HG02943 (cell line): ENCODE measurements around the gene GSTT2.

ENCODE experiments used
- ATAC-seq: cut with Tn5 transposase; IDR thresholded peaks from one replicate; pipeline ENCODE4 v1.9.1; 2021; ENCODE audit warnings: mild to moderate bottlenecking, low read depth, moderate library complexity; ENCODE audit not compliant: unreplicated experiment

The GSTT2 gene

DNA sequence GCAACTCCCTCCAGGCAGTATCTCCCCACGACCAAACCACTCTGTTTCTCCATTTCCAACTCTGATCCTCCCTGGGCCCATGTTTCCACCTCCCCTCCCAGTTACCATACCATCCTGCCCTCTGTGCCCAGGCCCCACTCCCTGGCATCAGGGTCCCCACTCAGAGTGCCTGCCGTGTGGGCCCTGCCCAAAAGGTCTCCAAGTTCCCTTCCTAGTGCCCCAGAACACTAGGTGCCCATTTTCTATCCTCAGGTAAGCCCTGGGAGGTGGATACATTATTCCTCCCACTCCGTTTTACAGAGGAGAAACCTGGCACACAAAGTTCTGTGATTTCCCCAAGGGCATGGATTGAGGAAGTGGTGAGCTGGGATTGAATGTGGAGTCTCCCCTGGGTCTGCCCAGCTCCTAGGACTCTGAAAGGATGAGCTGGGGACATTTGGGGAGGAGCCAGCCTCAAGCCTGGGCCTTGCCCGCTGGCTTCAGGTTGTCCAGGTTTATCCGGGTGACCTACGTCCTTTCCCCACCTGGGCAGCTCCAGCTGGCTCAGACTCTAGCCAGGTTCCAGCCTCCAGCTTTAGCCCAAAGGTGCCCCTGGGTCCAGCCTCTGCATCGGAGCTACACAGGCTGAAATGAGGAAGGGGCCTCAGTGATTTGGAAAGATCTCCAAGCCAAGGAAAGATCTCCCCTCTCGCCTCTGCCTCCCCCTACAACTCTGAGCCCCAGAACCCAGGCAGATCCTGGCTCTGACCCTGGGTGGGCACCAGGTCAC, 27.5 kb downstream of the GSTT2 start:
- no peak for ATAC-seq

DNA sequence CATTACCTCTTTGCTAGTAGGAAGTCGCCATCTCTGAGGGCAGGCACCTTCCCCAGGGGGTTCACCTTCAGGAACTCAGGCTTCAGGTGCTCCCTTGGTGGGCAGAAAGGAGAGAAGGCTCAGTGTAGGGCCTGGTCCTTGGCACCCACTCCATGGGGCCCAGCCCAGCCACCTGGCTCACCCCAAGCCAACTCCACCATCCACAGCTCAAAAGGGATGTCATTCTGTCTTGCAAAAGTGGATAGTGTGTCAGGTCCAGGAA, 28.0 kb downstream of the GSTT2 start:
- ATAC-seq, result no peak

DNA sequence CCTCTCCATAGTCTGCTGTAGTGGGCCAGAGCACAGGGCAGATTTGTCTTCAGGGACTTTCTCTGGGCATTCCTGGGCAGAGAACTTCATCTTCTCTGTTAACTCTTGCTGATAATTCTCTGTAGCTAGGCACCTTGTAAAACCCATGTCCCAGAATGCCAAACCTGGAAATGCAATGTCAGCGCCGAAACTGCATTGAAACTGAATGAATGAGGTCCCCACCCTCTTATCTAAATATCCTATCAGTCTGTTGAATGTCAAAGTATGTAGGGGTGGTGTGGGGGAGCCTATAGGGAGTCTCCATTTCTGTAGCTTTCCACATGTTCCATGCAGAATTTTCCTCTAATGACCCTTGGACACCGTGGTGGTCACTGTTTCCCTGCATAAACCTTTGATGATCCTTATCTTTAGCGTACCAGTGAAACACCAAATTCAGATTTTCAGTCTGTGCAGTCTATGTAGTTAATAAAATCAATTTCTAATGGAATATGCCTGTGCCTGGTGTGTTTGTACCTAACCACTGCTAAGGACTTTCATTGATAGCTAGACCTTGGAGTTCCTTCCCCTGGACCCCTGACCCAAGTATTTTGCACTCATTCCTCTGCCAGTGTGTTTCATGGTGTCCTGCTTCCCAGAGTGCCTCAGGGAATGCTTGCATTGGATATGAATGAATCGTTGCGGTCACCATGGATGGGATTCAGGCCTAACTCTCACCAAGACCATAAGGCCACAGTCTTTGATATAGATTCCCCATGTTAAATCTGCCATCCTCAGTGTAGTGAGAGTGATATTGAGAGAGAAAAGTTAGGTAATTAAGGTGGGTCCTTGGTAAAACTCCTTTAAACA, 28.7 kb downstream of the GSTT2 start:
- no peak for ATAC-seq

DNA sequence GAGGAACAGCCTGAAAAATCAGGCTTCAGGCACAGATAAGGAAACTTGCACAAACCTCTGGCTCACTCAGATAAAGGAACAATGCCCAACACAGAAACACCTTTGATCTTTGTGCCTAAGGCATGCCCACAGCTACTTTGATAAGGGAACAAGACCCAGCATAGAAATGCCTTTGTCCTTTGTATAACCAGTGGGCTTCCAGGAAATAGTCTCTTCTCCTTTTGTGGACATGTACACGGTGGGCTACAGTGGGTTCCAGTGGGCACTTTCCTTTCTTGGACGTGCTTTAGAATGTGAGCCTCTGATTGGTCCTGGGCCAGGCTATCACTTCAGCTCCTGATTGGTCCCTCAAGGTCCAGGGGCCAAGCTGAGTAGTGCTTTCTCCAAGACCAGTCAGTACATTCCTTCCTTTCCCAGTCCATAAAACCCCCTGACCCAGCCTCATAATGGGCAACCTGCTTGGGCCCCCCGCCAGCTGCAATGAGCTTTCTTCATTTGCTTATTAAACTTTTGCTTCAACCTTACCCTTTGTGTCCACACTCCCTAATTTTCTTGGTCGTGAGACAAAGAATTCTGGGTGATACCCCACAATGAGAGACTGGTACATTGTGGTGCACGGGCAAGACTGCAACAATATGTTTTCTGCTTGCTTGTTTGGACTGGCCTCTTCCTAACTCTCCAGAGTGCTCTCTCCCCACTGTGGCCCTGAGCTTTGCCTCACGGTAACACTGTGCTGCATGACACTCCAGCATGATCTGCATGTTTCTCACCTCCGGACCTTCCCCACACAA, 29.5 kb downstream of the GSTT2 start:
- ATAC-seq, result no peak

DNA sequence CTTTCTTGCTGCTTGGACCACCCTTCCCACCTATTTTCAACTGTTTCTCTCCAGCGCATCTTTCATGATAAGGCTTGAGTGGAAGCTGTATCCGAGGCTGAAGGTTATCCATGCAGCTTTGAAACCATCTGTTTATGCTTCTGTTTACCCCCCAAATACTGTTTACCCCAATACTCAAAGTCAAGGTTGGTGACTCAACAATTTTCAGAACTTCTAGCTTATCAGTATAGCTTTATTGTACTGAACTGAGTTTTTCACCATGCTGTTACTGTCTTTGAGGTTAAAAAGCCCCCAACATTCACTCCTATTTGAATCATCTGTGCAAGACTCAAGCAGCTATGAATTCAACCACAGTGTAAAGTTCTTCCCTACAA, 30.1 kb downstream of the GSTT2 start:
- no peak for ATAC-seq

DNA sequence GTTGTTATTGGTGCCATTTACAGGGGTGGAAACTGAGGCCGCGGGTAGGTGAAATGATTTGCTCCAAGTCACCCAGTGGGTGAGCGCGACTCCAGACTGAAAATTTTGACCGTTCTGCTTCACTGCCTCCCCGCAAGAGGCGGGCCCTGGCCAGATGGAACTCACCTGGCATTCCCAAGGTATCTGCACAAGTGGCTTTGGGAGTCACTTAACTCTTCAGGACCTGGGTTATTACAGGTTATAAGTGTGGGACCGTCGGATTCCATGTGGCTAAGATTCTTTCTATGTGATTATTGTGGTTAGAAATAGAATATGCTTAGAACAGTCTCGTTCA, 31.8 kb downstream of the GSTT2 start:
- no peak for ATAC-seq

DNA sequence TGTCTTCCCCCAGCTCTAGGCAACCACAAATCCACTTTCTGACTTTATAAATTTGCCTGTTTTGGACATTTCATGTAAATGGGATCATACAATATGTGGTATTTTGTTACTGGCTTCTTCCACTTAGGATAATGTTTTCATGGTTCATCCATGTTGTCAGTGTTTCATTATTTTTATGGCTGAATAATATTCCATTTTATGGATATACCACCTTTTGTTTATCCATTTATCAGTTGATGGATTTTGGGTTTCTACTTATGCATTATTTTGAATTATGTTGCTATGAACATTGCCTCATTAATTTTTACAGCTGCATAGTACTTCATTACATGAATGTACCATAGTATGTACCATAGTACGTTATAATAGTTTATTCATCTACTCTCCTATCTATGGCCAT, 36.2 kb downstream of the GSTT2 start:
- no peak for ATAC-seq

DNA sequence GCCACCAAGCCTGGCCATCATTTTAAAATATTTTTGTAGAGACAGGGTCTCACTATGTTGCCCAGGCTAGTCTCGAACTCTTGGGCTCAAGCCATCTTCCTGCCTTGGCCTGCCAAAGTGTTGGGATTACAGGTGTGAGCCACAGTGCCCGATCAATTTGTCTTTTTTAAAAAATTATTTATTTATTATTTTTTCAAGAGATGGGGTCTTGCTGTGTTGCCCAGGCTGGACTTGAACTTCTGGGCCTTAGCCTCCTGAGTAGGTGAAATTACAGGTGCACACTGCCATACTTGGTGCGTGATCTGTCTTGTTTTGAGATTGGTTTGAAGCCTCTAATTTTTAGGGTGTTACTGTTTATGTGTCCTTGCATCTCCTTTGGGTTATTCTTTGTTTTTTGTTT, 41.4 kb downstream of the GSTT2 start:
- ATAC-seq, result no peak

DNA sequence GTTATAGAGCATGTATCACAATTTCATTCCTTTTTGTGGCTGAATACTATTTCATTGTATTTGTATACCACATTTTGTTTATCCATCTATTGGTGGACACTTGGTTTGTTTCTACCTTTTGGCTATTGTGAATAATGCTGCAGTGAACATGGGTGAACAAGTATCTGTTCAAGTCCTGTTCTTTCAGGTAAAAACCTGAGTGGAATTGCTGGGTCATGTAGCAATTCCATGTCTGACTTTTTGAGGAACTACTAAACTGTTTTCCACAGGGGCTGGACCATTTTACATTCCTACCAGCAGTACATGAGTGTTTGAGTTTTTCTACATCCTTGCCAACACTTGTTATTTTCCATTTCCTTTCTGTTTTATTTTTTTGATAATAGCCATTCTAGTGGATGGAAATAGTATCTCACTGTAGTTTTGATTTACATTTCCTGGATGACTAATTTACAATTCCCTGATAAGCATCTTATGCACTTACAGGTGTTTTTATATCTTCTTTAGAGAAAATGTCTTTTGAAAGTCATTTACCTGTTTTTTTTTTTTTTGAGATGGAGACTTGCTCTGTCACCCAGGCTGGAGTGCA, 43.4 kb downstream of the GSTT2 start:
- no peak for ATAC-seq

DNA sequence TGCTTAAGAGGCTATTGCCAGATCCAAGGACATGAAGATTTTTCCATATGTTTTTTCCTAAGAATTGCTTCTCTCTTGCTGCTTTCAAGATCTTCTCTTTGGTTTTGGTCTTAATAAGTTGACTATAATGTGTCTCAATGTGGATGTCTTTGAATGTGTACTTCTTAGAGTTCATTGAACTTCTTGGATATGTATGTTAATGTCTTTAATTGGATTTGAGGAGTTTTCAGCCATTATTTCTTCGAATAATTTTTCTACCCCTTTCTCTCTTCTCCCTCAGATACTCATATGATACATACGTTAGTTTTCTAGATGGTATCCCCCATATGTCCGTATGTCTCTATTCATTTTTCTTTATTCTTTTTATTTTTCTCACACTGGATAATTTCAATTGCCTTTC, 44.4 kb downstream of the GSTT2 start:
- no peak for ATAC-seq

DNA sequence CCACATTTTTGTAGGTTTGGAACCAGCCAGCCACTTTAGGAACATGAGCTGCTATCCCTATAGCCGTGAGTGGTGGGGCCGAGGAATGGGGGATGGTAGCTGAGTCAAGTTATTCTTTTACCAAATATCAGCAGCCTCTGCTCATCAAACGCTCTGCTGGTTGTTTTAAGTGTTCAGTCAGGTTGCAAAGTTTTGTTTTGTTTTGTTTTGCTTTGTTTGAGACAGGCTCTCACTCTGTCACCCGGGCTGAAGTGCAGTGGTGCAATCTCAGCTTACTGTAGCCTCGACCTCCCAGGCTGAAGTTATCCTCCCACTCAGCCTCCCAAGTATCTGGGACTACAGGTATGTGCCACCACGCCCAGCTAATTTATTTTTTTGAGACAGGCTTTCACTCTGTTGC, 45.5 kb downstream of the GSTT2 start:
- no peak for ATAC-seq

DNA sequence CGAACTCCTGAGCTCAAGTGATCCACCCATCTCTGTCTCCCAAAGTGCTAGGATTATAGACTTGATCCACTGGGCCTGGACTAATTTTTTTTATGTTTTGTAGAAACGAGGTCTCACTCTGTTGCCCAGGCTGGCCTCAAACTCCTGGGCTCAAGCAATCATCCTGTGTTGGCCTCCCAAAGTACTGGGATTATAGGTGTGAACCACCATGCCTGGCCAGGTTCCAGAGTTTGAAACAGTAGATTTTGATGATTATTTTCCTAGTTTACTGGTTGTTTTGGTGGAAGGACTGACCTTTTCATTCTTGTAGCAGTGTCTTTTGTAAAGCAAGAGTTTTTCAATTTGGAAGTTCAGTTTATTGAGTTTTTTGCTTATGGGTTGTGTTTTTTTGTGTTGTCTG, 46.1 kb downstream of the GSTT2 start:
- no peak for ATAC-seq

DNA sequence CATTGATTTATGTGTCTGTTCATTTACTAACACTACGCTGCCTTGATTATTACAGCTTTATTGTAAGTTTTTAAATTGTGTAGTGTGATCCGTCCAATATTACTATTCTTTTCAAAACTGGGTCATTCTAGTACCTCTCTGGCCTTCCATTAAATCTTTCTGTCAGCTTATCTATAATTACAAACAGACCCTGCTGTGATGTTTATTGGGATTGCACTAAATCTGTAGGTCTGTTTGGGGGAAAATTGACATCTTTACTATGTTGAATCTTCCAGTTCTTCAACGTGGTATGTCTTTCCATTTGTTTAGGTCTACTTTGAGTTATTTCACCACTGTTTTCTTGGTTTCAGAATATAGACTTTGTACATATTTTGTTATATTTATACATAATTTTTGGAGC, 46.8 kb downstream of the GSTT2 start:
- ATAC-seq, result no peak

DNA sequence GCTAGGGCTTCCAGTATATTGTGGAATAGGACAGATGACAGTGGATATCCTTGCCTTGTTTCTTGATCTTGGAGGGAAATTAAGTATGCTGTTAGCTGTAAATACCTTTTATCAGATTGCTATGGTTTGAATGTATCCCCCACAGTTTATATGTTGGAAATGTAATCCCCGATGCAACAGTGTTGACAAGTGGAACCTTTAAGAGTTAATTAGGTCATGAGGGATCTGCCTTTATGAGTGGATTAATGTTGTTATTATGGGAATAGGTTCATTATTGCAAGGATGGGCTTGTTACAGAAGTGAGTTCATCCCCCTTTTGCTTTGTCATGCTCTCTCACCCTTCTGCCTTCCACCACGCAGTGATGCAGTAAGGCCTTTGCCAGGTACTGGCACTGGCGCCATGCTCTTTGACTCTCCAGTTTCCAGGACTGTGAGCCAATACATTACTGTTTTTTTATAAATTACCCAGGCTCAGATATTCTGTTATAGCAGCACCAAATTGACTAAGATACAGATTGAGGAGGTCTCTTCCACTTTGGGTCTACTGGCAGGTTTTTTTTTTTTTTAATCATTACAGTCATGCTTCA, 47.5 kb downstream of the GSTT2 start:
- no peak for ATAC-seq

DNA sequence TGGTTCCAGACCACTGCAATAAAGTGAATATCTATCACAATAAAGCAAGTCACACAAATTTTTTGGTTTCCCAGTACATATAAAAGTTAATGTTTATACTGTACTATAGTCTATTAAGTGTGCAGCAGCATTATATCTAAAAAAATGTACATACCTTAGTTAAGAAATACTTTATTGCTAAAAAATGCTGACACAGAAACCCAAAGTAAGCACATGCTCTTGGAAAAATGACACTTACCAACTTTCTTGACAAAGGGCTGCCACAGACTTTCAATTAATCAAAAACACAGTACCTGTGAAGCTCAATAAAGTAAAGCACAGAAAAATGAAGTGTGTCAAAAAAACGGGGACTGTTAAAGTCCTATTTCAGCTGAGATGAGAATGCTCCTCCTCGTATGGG, 48.1 kb downstream of the GSTT2 start:
- ATAC-seq, result no peak

DNA sequence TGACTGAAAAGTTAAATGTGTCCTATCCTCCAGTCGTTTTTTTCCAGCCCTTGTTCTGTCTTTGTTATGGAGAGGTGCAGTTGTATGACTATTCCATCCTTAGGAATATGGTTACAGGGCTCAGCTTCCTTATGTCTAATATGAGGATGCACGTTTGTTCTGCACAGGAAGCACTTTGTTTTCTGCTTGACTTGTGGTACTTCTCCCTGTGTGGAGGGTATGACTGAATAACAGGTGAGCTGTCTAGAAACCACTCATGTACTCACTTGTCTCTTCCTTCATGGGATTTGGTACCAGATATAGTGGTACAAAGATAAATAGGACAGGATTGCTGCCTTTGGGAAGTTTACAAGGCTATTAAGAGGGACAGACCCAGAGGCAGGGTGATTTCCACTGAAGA, 48.6 kb downstream of the GSTT2 start:
- no peak for ATAC-seq

DNA sequence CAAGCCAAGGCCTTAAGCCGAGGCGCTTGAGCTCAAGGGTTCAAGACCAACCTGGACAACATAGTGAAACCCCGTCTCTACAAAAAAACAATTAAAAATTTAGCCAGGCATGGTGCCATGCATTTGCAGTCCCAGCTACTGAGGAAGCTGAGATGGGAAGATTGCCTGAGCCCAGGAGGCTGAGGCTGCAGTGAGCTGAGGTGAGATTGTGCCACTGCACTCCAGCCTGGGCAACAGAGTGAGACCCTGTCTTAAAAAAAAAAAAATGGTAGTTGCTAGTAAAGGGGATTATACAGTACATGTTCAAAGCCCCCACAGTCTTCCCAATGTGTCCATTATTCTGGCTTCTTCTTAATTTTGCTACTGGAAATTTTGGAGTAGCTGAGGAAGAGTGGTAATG, 49.4 kb downstream of the GSTT2 start:
- no peak for ATAC-seq

DNA sequence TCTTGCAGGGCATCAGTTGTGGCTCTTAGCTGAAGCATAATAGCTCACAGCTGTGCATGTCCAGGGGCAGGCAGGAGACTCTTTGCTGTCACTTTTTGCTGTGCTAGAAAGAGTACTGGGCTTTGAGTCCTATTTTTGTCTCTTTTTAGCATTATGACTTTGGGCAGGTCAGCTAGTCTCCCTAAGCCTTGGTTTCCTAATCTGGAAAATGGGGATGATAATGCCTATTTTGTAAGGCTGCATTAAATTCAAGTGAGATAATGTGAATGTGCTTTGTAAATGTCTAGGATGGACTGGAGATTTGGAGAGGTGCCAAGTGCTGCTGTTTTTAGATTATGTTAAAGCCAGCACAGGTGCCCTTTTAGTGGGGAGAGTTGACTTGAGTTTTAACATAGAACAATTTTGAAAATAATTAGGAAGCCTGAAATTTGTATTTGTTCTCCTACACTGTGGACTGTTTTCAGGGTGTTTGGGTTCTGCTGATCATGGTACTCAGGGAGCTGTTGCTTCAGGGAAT, 50.3 kb downstream of the GSTT2 start:
- ATAC-seq, result no peak
